Left forelimb (tissue), 1 donor: ENCODE results near the gene CLEC2B.
A peak's percentile ranks its signal among the peaks of the same experiment; 100 is the strongest.

ENCODE experiments used
- DNase-seq: peaks from one replicate; pipeline ENCODE4 v3.0.0-alpha.2; 2018; ENCODE audit warnings: low spot score

CLEC2B gene

DNA sequence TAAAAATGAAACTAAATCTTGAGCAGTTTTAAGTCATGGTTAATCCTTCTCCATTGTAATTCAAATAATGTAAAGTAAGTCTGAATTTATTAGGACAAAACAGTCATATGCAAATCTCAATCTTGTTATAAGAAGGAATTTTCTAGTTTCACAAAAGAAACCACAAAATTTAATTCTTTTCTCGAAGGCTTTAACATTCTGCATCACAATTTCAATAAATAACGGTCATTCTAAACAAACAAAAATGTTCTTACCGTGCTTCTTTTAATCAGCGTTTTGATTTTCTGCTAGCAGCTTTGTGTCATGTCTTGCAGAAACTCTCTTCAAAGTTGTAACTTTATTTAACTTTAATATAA is 225 bp downstream of the CLEC2B start:
- no peak for DNase-seq

DNA sequence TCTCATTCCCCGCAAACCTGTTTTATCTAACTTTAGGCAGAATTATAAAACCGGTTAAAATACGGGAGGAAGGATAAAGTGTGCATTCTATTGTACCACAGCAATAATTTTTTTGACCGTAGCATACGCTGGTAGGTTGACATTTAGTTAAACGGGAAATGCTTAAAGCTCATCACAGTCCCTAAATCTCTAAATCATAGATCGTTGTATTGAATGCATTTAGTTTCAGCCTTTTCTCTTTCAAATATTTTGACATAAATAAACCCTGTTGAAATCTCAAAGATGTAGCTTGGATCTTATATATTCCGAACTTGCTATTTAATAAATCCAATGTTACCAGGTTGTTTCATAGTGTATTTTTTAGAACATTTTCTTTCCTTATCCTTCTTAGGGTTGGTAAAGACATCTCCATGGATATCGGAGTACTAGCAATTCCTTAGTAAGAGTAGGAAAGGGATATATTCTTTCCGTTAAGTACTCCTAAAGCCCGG is 798 bp downstream of the CLEC2B start:
- DNase-seq: no peak

DNA sequence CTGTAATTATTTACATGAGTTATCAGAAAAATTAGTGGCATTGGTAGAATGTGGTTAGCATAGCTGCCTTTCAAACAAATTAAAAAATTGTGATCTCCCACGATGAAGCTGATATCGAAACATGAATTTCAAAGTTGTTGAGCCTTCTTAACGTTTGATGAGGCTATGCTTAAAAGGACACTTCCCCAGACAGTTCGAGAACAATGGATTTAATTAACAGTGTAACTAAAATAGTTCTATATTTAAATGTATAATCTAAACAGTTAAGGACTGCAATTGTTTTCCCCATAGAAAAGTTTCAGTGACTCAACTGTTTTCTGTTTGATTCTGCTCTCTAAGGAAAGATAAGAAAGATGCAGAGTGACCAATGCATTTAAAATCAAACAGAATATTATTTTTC is 1.6 kb downstream of the CLEC2B start:
- DNase-seq: no peak

DNA sequence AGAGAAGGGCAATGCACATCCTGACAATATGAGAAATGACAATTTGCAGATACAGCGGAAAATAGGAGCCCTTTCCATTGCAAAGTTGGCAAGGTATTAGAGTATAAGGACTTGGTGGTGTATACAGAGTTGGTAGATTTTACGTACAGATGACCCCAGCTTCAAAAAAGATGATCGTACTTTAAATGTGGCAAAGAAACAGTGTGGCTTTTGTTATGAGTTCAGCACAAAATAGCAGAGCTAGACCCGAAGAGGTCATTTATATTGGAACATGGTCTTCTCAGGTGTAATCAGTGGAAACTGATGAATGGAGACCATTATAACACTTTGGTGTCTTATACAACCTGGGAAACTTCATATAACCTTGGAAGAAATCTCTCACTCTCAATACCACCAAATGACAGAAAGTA is 2.3 kb downstream of the CLEC2B start:
- DNase-seq: no peak

DNA sequence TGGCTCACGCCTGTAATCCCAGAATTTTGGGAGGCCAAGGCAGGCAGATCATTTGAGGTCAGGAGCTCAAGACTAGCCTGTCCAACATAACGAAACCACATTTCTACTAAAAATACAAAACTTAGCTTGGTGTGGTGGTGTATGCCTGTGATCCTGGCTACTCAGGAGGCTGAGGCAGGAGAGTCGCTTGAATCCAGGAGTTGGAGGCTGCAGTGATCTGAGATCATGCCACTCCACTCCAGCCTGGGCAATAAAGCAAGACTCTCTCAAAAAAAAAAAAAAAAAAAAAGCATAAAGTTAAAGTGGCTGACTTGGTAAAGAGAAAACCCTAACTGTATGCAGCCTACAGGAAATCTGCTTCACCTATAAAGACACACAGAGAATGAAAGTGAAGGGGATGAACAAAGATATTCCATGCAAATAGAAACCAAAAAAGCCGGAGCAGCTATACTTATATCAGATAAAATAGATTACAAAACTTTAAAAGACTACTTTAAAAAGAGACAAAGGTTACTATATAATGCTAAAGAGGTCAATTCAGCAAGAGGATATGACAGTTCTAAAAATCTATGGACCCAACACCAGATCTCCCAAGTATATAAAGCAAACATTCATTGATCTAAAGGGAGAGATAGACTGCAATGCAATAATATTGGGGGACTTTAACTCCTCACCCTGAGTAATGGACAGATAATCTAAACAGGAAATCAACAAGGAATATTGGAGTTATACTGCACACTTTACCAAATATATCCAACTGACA is 4.1 kb downstream of the CLEC2B start:
- DNase-seq: no peak

DNA sequence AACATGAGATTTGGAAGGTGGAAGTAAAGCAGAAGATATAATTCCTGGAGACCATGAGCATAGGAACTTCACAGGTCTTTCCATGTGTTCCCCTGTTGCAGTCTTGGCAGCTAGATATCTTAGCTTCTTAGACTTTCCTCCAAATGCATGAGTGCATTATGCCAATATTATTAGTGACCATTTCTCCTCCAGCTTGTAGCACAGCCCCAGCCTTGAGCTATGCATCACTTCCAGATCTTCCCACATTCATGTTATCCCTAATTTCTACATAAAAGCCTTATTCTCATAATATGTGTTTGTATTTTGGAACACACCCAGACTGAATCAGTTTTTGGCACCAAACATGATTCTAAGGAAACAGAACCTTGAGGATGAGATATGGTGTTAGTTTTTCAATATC is 11.0 kb downstream of the CLEC2B start:
- DNase-seq: no peak

DNA sequence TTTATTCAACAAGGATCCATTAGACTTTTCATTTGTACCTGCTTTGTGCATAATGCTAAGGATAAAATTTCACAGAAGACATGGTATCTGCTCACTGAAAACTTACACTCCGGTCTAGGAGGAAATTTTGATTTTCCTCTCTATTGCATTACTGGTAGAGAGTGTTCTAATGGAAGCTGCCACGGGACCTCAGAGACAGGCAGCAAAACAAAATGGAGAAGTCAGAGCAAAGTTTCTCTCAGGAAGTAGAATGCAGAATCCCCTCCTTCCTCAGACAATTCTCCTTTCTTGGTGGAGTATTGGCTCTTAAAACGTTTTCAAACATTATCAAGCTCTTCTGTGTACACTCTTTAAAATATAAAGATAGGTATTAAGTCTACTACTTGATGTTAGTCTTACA is 12.3 kb downstream of the CLEC2B start:
- no peak for DNase-seq

DNA sequence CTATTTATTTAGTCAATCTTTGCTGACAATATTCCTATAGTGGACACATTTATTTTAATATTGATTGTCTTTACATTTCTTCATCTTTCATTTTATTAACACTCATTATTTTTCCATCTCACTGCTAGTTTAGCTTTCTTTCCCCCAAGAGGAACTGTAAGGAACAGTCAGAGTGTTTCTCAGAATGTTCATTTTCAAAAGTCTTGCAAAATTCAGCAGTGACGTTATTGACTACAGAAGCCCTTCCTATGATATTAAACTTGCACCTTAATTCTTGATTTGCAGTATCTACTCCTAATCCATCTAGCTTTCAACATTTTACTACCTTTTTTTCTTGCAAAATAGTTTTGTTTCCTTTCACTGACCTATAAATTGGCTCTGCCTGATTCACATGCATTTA is 13.0 kb downstream of the CLEC2B start:
- DNase-seq: no peak

DNA sequence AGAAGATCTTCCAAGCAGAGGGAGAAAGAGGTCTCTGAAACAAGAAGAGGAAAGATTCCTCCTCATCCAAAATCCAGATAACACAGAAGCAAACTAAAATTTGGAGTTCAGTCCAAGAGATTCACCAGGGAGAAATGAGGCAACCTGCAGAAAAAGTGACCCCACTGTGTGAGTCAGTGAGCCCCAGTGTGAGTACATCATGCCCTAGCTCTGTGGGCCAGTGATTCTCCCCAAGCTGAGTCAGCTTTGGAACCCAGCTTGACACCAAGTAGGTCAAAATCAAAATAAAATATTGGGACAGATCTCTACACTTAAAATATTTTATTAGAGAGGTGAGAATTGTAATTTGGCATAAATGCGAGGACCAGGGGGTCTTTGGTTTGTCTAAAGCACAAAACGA is 17.2 kb downstream of the CLEC2B start:
- no peak for DNase-seq

DNA sequence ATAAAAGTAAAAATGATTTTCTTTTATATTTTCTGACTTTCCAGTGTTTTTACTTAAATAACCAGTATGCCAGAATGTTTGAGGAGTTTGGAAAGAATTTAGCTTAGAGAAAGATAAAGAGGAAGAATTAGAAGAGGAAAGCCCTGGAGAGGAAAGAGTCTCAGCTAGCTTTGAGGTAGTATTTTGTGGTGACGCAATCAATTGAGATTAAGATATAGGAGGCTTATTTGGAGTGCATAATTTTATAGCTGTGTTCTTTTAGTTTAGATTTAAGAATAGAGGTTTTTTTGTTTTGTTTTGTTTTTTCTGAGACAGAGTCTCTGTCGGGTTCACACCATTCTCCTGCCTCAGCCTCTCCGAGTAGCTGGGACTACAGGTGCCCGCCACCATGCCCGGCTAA is 18.1 kb downstream of the CLEC2B start:
- DNase-seq: no peak

DNA sequence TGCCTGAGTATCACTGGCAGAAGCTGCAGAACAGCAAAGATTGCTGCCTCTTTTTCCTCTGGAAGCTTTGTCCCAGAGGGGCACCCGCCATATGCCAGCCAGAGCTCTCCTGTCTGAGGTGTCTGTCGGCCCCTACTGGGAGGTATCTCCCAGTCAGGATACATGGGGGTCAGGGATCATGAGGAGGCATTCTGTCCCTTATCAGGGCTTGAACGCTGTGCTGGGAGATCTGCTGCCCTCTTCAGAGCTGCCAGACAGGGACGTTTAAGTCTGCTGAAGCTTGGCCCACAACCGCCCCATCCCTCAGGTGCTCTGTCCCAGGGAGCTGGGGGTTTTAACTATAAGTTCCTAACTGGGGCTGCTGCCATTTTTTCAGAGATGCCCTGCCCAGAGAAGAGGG is 20.3 kb downstream of the CLEC2B start:
- no peak for DNase-seq

DNA sequence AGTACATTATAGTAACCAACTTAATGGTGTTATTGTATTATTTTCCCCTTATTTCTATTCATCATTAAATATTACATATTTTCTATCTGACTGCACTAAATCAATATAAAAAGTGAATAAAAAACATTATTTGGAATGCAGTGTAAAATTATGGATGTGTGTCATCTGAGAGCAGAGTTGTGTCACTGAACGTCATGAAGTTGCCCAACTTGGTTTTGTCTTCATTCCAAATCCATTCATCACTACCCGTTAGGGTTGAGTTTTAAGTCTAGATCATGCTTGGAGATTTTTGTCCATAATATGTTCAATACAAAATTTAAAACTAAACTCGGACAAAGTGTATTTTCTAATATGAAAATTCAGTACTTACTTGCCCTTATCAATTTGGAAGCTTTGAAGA is 25.7 kb downstream of the CLEC2B start:
- no peak for DNase-seq

DNA sequence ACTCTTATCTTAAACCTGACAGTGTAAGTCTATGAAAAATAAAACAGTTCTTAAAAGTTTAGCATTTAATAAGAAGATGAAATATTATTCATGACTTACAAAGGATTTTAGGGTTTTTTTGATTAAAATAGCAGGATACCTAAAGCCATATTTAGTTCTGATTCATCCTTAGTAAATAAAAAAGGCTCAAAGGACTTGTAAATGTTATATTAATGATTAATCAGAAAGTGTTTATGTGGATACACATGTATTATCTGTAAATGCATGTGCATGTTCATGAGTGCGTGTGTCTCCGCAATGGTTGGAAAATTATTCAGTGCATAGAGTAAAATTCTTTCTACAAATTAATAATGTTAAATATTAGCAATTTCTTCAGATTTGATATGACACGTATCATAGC is 37.4 kb downstream of the CLEC2B start:
- no peak for DNase-seq

DNA sequence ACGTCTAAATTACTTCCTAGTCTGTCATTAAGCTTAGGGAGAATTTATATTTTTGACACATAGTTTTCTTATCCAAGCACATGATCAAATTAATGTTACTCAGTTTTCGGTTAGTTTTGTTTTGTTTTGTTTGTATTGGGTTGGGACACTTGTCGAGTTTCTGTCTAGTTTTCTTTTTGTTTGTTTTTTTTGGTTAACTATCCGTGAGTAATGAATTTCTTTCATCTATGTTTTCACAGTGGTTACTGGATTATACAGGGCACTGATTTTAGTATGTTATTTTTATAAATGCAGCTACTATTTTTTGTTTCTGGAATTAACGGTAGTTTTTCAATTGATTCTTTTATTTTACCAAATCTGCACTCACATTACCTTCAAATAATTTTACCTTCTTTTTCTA is 39.2 kb downstream of the CLEC2B start:
- no peak for DNase-seq

DNA sequence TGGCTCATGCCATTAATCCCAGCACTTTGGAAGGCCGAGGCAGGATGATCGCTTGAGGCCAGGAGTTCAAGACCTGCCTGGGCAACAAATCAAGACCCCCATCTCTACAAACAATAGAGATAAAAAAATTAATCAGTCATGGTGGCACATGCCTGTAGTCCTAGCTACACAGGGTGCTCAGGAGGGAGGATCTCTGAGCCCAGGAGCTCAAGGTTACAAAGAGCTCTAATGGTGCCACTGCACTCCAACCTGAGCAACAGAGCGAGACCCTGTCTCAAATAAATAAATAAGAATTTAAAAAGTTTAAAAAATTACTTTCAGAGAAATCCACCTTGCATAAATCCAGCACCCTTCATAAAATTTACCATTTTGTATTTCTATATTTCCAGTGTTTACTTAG is 39.7 kb downstream of the CLEC2B start:
- no peak for DNase-seq

DNA sequence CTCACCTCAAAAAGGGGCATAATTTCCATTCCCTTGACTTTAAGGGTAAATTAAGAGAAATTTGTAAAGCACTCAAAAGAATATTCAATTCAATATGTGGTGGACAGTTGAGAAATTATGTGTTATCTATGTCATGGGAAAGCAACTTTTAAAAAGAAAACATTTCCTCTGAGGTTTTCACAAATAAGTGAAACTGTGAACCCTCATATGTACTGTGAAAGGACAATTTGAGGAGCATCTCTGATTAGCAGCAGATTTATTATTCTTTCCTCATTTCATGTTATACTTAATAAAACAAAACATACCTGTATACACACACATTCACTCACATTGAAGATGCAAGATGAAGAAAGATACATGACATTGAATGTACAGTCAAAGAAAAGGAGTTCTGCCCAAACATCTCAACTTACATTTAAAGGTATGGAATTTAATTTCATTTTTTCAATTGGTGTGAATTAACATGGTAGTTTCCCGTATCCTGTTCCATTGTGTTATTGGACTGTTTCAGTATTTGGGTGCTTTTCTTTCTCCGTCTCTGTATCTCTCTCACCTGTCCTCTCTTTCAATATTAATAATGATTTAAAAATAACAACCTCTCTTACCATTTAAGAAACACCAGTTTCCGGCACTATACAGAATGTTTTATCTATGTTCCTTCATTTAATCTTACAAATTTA is 41.8 kb downstream of the CLEC2B start, which contains the start of gene KLRF1:
Gene KLRF1 (plus strand): TSS at position 273 of the 680 bp plus-strand sequence. CDS start 64 bp downstream, at position 337.
- no peak for DNase-seq

DNA sequence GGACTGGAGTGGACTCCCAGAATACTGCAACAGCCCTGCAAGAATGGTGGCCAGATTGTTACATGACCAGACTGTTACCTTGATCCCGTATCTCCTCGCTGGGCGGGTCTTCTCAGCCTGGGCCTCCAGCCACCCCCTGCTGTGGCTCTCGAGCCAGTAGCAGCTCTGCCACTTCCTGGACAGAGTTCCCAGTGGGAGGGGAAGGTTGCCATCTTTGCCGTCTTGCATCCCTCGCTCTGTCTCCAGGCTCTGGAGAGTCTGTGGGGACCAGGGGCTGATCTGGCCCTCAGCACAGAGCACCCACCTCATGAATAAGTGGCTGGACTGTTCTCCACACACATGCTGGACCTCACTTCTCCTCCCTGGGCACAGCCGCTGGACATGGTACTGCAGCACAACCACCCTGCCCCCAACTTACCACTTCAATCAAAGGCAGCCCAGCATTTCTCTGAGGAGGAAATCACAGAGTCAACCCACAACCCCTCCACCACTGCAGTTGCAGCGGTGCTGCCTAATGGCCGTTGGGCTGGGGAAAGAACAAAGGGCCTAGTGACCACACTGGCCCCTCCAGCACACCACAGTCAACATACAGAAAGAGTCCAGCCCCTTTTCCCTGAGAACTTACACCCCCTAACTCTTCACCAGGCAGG is 48.7 kb downstream of the CLEC2B start:
- no peak for DNase-seq

DNA sequence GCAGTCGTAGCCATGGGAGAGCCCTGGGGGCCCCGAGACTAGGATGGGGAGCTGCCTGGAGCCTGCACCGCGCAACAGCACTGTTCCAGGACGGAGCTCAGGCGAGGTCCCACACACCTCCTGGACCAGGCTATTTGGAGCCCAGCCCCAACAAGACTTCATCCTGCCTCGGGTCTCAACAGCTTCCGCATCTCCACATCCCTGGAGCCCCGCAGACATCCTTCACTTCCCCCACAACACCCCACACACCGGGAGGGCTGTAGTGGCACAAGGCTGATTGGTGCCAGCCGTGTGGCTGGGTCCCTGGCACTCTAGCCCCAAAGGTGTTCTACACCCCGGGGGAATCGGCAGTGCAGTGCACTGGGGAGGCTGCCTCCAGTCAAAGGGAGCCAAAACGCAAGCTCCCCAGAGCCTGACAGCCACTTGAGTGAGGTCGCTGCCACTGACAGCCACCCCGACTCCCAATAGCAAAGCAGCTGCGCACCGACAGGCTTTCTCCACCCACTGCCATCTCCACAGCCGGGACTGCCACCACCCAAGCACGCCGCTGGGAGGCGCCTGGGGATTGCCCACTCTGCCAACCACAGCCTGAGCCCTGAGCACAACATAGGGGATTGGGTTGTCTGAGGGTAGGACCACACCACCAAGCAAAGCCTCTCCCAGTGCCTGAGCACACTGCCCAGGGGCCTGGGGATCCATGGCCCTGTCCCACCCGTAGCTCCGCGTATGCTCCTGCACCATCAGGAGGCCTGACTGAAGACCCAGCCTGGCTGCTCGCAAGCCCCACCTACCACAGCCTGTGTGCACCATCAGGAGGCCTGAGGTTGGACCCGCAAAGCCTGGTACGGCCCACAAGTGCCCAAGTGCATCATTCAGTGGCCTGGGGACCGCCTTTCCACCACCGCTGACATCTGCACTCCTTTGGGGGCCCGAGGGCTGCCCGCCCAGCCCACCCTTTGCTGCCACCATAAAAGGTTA is 55.0 kb downstream of the CLEC2B start:
- DNase-seq: peak; percentile 71

DNA sequence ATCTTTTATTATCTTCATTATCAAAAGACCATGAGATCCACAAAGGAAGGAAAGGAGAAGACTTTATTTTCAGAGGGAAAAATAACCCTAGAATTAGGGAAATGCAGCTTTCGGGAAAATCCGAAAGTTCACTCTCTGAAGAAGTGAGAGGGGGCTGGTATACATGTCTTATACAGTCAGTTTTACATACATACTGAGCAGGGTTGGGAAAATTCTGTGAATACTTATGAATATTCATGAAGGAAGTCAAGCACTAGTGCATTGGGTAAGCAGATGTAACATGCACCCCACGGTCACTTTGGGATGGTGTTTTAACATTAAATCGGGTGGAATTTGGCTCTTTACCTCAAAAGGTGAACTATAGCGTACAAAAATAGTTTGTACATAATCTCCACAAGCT is 57.5 kb downstream of the CLEC2B start:
- DNase-seq: no peak

DNA sequence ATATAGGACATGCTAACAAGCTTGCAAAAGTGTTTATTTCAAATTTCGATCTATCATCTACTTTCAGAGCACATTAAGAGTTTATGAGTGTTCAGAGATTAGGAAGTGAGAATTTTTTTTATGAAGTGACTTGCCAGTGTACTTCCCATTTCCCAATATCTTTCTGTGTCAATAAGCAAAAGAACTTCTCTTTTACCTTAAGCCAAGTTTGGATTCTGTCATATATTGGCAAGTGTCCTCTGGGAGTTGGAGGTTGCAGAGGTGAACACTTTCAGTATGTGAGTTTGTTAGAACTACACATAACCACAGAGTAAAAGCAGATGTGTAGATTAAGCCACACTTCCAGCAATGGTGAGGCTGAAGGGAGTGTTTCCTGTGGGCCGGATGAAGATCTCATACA is 58.5 kb downstream of the CLEC2B start:
- DNase-seq: no peak

DNA sequence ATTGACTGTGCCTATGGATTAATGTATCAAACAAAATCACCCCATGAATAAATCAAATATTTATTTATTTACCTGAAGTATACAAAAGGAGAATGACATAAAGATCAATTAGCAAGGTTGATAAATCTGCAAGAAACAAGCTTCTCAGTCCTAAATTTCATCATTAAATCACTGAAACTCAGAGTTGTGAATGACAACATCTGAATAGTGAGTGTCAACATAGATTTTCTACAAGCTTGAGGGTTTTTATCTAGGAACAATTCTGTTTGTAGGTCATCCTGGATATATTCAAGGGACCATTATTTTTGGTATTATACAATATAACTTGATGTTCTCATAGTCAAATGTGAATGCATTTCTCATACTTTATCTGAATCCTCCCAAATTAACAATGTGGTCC is 59.3 kb downstream of the CLEC2B start:
- DNase-seq: no peak

DNA sequence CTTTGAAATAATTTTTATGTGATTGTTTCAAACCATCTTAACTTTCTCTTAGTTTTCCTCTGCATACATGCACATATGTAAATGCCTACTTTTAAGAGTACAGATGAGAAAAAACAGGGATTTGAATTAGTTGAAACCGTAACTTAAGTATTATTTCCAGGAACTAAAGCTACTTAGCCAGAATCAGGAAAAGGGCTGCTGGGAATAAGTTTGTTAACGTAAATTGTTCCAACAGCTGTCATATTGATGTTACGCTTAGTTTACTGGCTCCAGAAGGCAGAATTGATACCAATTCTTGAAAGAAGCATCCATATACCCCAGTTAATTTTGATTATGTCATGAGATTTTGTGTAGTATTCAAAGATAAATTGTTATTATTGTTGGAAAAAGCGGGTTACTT is 59.8 kb downstream of the CLEC2B start:
- no peak for DNase-seq
